HG03378 (cell line): ENCODE results near the gene ZBTB49.

Experiments used
- ATAC-seq: cut with Tn5 transposase; IDR thresholded peaks from one replicate; pipeline ENCODE4 v1.9.1; 2021; ENCODE audit warnings: mild to moderate bottlenecking, moderate library complexity; ENCODE audit not compliant: unreplicated experiment

The ZBTB49 gene

DNA sequence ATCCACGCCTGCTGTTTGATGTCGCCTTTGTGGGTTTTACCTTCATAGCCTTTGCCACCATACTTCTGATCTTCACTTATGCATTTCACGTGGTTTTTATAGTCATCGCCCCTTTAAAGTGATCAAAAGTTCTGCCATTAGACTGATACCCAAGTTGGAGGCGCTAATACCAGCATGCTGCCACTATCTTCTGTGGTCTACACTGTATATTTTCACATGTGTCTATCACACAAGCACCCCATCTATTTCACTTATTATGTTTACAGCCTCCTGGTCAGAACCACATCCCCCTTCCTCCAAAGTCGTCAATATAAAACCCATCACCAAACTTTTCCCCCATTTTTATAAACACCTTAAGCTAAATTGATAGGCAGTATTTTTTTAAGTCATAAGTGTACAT lies 8.3 kb upstream of the ZBTB49 start:
- no peak for ATAC-seq

DNA sequence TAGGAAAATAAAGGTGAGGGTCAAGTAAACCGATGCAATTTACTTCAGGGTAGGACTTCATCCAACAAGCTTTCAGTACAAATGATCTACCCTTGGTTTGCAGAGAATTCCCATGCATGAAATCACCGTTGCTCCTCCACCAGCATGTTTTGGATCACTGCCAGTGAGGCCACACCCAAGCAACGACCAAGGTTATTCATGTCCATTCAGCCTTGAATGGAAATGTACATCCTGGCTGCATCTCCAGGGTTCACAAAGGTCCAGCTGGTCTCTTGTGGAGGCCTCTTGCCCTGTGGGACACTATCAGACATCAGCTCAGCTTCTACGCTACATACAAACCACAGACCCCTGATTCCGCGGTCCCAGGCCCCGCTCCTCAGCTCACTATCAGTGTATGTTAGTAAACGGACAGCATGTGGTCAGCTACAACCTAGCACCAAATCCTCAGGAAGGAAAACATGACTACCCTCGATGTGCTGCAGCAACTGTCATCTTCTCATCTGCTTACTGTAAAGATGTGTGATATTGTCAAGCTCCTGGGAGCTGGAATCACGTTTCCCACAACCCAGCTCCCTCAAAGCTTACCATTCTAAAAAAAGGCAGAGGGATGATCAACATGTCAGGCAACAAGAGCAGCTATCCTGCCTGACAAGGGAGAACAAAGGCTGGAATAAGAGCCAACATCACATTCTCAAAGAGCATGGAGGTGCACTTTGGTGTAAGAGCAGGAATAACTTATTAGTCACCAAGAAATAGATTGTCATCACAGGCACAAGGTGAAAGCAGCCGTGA lies 5.0 kb upstream of the ZBTB49 start:
- ATAC-seq = no peak

DNA sequence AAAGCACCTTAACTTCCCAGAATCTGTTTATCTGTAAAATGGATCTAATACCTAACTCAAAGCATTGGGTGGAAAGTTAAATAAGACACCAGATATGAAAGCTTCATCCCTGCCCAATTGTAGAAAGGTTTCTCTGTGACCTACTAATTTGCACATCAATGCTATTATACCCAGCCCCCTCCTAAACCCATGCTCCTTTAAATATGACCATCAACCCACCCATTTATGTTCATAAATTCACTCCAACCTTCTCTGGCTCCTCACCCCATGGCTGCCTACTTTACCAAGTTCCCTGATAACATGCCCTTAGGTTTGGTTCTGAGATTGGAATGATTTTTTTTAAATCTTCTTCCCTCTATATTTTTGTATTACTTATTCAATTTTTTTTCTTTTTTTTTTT lies 2.0 kb upstream of the ZBTB49 start:
- ATAC-seq = no peak

DNA sequence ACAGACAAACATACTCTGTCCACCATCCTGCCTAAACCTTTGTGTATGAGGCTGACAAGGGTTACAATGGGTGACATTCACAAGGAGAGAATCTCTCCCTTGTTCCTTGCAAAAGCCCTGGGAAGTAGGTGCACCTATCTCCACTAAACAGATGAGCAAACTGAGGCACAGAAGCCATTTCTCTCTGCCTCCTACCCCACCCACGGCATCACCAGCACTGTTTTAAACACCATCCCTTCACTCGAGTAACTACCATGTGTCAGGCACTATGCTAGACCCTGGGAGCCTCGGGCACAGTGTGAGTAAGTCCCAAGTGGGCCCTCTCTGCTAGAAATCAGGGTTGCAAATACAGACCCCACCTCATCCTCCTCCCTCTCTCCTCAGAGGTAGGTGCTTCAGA lies 996 bp upstream of the ZBTB49 start:
- no peak for ATAC-seq

DNA sequence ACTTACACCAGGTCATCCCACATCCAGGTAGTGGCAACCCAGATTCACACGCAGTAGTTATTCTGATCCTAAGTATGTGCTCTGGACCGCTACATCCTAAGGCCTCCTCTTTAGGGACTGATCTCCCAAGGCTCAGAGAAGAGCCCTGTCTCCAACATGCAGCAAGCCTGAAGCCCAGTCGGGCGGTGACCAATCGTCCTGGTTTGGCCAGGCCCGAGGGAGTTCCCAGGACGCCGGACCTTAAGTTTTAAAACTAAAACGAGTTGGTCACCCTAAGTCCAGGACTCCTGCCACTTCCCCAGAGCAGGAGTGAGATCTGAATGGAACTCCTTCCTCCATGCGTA lies 482 bp upstream of the ZBTB49 start:
- ATAC-seq = peak; percentile 20

DNA sequence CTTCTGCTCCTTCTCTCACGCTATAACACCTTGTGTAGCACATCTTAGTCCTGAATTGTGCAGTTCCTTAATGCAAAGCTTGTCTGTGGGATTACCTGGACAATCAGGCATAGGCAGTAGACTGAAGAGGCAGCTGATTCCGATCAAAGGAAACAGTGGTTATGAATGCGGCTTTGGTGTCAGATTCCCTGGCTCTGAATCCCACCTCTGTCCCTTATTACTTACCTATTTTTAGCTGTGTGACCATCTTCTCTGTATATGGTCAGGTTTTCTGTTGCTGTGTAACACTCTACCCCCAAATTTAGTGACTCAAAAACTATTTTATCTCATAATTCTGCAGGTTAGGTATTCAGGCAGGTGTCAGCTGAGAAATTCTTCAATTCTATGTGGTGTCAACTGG lies 3.2 kb downstream of the ZBTB49 start:
- no peak for ATAC-seq

DNA sequence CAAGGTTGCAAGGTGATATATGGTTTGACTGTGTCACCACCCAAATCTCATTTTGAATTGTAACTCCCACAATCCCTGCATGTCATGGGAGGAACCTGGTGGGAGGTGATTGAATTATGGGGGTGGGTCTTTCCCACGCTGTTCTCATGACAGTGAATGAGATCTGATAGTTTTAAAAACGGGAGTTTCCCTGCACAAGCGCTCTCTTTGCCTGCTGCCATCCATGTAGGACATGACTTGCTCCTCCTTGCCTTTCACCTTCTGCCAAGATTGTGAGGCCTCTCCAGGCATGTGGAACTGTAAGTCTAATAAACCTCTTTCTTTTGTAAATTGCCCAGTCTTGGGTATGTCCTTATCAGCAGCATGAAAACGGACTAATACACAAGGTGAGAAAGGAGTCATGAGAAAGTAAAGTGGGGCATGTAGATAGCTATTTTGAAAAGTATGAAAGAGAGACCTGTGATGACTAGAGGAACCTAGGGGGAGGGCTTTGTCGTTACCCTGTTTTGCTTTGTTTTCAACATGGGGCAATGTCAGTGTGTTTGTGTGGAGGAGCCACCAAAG lies 6.3 kb downstream of the ZBTB49 start:
- no peak for ATAC-seq

DNA sequence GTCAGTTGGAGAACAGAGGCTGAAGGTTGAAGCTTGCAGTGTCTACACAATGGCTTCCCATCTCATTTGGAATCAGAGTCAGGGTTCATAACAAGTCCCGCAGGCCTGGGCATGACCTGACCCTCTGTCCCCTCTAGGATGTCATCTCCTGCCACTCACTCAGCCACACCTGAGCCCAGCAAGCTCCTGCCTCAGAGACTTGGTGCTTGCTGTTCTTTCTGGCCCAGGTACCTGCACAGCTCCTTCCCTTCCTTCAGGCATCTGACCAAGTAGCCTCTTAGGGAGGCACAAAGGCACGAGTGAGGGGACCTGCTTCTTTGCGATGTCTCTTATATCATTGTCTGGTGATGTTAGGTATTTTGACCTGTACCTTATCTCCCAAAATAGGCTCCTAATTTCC lies 9.0 kb downstream of the ZBTB49 start:
- no peak for ATAC-seq

DNA sequence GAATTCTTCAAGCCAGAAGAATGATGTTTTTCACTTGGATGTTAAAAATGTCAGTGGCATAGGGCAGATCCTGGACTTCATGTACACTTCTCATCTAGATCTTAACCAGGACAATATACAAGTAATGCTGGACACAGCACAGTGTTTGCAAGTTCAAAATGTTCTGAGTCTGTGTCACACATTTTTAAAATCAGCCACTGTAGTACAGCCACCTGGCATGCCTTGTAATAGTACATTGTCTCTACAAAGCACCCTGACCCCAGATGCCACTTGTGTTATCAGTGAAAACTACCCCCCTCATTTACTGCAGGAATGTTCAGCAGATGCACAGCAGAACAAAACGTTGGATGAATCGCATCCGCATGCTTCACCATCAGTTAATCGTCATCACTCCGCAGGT lies 11.9 kb downstream of the ZBTB49 start:
- ATAC-seq = no peak

DNA sequence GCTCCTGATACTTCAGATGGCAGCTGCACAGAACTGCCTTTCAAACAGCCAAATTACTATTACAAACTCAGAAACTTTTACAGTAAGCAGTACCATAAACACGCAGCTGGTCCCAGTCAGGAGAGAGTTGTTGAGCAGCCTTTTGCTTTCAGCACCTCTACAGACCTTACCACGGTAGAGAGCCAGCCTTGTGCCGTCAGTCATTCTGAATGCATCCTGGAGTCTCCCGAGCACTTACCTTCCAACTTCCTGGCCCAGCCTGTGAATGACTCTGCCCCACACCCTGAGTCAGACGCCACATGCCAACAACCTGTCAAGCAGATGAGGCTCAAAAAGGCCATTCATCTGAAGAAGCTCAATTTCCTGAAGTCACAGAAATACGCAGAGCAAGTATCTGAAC lies 12.4 kb downstream of the ZBTB49 start:
- no peak for ATAC-seq

DNA sequence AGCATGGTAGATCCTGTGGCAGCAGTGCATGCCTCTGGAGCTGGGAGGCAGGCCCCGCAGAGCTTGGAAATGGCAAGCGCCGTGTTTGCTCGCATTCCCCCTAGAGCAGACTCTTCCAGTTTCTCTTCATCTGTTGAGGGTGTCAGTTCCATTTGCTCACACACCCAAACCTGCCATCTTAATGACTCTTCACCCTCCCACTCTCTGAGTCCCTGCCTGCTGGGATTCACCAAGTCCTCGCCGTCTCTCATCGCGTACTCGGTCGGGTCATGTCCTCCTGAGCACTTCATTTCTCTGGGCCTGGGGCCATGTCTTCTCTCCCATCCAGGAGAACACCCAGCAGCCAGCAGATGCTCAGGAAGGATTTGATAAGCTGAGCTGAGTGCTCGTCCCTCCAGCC lies 16.9 kb downstream of the ZBTB49 start:
- no peak for ATAC-seq

DNA sequence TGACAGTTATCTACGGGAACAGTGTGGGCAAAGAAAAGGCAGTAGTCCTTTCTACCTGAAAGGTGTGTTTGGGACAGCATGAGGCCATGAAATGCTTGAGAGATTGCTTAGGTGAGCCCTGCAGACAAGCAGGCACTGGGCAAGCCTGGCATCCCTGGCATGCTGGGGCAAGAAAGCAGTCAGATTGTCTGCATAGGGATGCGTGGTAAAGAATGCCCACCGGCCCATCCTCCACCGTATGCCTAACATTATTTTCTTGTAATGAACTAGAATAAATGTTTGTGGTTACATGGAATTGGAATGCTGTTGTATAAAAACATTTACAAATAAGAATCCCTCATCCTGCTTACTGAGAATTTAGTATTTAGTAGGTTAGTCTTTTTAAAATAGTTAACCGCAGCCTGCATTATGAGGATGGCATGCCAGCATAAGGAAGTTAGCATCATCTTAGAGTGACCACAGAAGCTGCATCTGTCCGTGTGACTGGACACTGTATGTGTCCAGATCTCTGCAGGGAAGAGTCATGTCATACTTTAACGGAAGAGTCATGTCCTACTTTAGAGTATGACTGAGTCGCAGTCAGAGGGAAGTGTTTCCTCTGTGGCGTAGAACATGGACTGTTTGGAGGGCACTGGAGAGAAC lies 18.9 kb downstream of the ZBTB49 start:
- ATAC-seq = no peak

DNA sequence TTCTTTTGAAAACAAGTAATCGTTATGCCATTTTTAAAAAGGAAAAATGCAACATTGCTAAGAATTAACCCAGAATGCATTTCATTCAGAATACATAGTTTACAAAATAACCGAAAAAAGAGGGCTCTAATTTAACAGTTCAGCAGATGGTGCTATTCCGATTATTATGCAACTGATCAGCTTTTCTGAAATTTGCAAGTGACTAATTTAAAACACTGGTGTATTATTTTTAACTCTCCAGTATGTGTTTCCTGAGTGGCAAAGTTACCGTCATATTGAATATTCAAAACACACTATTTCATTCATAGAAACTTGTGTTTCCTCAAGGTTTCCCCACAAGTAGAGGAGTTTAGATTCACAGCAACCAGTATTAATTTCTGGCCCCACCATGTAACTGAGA lies 21.1 kb downstream of the ZBTB49 start:
- no peak for ATAC-seq

DNA sequence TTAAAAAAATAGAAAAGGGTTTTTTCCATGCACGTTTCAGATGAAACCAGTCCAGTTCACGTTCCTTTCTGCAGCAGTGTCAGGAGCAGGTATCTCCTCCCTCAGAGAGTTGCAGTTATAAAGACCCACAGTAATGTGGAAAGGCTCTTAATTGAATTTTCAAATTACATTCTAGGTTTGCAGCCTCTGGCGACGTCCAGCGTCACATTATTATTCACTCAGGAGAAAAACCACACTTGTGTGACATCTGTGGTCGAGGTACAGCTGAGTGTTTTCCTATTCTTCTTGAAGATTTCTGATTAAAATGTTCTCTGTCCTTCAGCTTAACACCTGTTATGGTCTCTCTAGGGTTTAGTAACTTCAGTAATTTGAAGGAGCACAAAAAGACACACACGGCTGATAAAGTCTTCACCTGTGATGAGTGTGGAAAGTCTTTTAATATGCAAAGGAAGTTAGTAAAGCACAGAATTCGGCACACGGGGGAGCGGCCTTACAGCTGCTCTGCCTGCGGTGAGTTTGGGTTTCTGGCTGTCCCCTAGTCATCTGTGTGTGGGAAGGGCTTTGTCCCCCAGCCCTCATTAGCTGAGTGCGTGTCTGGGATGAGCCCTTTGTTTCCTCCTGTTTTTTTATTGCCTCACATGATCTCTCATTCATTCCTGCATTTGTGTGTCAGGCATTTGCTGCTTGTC lies 25.6 kb downstream of the ZBTB49 start:
- ATAC-seq = no peak

DNA sequence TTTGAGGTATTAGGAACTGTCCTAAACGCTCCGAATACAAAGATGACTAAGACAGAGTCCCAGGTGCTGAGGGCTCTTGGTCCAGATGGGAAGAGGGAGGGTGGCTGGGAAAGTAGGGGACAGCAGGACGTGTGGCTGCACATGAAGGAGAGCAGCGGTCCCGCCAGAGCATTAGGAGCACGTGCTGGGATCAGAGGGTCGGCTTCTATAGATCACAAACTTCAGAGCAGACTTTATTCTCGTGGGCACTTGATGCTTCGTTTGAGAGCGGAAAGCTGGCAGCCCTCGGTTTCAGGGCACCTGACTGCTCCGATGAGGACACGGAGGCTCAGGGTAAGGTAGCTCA lies 26.1 kb downstream of the ZBTB49 start:
- no peak for ATAC-seq

DNA sequence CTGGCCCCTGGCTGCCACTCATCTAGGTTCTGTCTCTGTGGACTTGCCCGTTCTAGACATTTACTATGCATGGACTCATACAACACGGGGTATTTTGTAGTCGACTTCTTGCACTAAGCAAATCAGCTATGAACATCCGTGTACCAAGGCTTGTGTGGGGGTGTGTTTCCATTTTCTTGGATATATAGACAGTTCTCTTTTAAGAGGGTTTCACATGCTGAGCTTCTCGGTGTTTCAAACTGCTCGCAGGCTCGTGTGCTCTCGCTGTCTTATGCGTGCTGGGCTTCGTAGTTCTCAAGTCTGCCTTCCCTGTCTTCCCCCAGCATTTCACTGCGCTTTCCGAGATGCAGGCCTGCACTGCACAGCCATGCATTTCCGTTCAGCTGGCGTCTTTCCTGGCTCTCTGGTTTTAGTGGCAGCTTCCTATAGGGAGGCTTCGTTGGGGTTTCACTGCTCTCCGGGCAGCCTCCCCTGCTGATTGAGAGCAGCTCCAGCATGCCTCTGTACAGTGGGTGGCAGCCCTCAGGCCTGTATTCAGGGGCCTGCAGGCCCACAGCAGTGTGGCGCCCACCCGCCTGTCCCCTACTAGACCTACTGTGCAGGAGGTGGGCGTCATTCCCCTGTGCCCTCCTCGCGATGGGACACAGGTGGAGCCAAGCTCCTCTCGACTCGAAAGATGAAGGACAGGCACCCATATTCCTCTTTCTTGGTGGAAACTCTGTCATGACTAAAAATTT lies 27.6 kb downstream of the ZBTB49 start:
- no peak for ATAC-seq

DNA sequence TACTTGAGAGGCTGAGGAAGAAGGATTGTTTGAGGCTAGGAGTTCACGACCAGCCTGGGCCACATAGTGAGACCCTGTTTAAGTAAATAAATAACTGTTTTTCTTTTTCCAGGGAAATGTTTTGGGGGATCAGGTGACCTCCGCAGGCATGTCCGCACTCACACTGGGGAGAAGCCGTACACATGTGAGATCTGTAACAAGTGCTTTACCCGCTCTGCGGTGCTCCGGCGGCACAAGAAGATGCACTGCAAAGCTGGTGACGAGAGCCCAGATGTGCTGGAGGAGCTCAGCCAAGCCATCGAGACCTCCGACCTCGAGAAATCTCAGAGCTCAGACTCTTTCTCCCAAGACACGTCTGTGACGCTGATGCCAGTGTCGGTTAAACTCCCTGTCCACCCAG lies 30.5 kb downstream of the ZBTB49 start:
- no peak for ATAC-seq

DNA sequence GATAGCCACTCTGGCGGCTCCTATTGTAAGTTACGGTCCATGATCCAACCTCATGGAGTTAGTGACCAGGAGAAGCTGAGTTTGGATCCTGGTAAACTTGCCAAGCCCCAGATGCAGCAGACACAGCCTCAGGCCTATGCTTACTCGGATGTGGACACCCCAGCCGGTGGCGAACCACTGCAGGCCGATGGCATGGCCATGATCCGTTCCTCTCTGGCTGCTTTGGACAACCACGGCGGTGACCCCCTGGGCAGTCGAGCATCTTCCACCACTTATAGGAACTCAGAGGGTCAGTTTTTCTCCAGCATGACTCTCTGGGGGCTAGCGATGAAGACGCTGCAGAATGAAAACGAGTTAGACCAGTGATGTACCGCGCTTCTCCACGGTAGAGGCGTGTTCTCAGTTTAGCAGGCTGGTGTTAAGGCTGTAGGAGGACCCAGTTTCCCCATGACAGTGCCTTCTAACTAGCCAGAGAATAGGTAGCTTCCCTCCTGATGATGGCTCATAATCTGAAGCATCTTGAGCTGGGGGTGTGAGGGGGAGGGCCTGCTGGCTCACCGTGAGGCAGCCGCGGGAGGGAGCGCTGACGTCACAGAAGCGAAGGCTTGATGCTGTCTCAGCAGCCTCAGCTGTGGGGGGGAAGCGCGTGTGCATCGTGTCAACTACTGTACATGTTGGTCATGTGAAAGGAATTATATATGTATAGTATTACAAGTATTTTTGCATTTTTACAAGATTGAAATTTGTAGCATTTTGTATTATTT lies 31.1 kb downstream of the ZBTB49 start:
- no peak for ATAC-seq

DNA sequence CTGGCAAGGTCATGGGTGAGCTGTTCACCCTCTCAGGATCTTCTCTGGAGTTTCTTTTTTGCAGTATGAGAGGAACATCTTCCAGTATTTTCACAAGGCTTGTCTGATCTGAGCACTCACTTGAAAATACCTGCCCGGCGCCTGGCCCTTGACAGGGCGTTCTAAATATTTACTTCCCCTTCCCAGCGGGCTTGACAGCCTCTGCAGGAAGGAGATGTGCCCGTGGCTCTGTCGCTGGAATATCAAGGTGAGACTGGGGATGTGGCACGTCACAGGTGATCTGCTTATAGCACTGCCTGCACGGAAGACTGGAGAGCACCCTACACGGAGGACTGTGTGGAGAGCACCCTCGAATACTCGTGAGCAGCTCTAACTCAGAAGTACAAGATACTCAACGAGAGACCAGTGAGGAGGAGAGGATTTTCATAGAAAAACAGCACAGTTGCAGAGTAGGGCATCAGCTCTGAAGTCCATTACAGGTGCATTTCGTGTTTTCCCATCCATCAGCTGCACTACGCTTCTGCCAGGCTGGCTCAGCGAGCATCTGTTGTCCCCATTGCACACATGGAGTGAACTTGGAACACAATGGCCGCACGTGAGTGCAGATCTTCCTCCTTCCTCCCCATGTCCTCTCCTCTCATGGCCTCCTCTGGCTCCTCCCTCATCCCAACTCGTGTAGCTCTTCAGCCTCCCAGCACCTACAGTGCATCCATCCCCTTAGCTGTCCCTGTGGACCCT lies 32.1 kb downstream of the ZBTB49 start:
- no peak for ATAC-seq
